DLD1 (cell line): ENCODE results near the gene LBX1.

Experiments
- in situ Hi-C: cut with HindIII; loops from 2 replicates; pipeline ENCODE4 v1.10.0; 2017; ENCODE audit warnings: low sequenced_read_pairs

LBX1 gene

GRCh38 chr10:101229266-101230182 is at the start of gene LBX1:
Gene LBX1 (minus strand): TSS chr10:101229463. CDS start chr10:101228815, 648 bp downstream.
- in situ Hi-C loops, result no loop called here

- in situ Hi-C loops, result no loop called here
These were observed 44.5 kb upstream of the LBX1 start for GRCh38 chr10:101273741-101274140.

- in situ Hi-C loops, result no loop called here
These were observed 44.1 kb upstream of the LBX1 start for GRCh38 chr10:101273330-101273729.

GRCh38 chr10:101272229-101272868 is 43.1 kb upstream of the LBX1 start:
- in situ Hi-C loops, result no loop called here

DNA sequence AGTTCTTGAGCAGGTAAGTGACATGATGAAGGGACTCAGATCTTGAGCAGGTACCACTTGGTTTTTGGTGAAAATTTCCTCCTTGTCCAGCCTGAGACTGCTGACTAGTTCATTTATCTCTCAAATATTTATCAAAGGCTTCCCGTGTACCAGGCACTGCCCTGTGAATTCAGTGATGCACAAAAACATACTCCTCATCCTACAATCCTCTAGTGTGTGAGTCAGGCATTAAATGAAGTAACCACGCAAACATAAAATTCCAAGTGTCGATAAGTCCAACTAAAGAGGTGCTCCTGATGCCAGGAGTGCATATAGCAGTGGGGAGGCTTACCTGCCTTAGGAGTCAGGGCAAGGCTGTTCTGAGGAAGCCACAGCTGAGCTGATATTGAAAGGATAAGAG is 41.5 kb upstream of the LBX1 start:
- in situ Hi-C loops, result no loop called here

GRCh38 chr10:101267776-101268175 is 38.5 kb upstream of the LBX1 start:
- in situ Hi-C loops, result no loop called here

- in situ Hi-C loops, result no loop called here
These were observed 38.0 kb upstream of the LBX1 start for GRCh38 chr10:101267290-101267680.

GRCh38 chr10:101266381-101267289 is 37.4 kb upstream of the LBX1 start:
- in situ Hi-C loops, result no loop called here

GRCh38 chr10:101263150-101263752 is 34.0 kb upstream of the LBX1 start:
- in situ Hi-C loops, result no loop called here

DNA sequence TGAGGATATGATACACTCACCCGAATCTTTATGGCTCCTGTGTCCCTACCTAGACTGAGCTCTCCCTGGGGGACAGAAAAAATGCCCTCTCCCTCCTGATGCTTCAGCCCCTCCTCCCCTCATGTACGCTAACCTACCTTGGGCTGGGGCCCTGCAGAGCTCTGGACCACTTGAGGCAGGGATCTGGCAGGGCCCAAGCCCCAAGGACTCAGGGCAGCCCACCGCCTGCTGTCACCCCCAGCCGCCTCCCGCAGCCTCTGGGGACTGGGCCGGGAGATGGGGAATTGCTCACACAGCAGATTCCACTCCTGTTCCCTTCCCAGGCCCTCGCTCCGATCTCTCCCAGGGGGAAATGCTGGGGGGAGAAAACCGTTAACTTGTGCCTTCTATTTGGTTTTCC is 32.9 kb upstream of the LBX1 start:
- in situ Hi-C loops, result no loop called here

- in situ Hi-C loops, result no loop called here
These were observed 32.4 kb upstream of the LBX1 start for GRCh38 chr10:101261702-101262101.

- in situ Hi-C loops, result no loop called here
These were observed 31.7 kb upstream of the LBX1 start for GRCh38 chr10:101260764-101261481.

DNA sequence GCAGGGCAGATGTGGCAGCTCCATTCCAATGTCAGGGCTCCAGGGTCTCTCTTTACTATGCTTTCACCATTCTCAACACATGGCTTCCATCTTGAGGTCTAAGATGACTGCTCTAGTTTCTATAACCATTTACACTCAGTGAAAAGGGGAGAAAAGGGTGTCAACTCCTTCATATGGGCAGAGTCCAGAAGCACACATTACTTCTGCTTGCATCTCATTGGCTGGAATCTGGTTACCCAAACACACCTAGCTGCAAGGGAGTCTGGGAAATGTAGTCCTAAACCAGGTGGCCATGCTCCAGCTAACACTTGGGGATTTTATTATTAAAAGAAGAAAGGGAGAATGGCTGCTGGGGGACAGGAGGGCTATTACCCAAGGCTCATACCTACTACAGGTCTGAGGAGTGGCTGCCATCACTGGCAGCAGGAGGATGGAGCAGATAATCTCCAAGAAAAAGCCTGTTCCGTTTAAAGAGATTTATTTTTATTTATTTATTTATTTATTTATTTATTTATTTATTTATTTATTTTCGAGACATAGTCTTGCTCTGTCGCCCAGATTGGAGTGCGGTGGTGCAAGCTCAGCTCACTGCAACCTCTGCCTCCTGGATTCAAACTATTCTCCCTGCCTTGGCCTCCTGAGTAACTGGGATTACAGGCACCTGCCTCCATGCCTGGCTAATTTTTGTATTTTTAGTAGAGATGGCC is 29.1 kb upstream of the LBX1 start:
- in situ Hi-C loops, result no loop called here

GRCh38 chr10:101257491-101257890 is 28.2 kb upstream of the LBX1 start:
- in situ Hi-C loops, result no loop called here

GRCh38 chr10:101257084-101257483 is 27.8 kb upstream of the LBX1 start:
- in situ Hi-C loops, result no loop called here

GRCh38 chr10:101256387-101256786 is 27.1 kb upstream of the LBX1 start:
- in situ Hi-C loops, result no loop called here

- in situ Hi-C loops, result no loop called here
These were observed 20.9 kb upstream of the LBX1 start for GRCh38 chr10:101250136-101250535.

- in situ Hi-C loops, result no loop called here
These were observed 19.9 kb upstream of the LBX1 start for GRCh38 chr10:101249171-101249581.

DNA sequence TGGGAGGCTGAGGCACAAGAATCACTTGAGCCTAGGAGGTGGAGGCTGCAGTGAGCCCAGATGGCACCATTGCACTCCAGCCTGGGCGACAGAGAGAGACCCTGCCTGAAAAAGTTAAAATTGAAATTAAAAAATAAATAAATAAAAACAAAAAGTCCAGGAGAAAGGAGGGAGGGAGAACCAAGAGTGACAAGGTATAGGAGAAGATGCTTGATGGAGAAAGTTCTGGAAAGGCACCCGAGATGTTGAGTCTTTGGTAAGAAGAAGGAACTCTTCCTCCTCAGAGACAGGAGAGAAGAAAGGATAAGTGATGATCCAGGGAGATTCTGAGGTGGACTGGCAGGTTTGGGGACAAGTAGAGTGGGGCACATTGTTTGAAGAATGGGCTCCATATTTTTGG is 17.4 kb upstream of the LBX1 start:
- in situ Hi-C loops, result no loop called here
